Measurements from ENCODE around the gene PAPSS2.
"Not testable (repeated sequence)": the region's sequence is repeated elsewhere in the genome, so short reads cannot be mapped to it uniquely, and the experiment has no call there.

PAPSS2 gene

GRCh38 chr10:87643920-87644319, 15.8 kb upstream of the PAPSS2 start:
- no peak for DNase-seq

GRCh38 chr10:87644500-87644899, 15.2 kb upstream of the PAPSS2 start:
- not testable (repeated sequence) for DNase-seq

GRCh38 chr10:87646192-87646909, 13.3 kb upstream of the PAPSS2 start:
- no peak for DNase-seq

- DNase-seq = no peak
These were observed 12.7 kb upstream of the PAPSS2 start for GRCh38 chr10:87646935-87647334.

- DNase-seq = no peak
These were observed 8.7 kb upstream of the PAPSS2 start for GRCh38 chr10:87650838-87651589.

GRCh38 chr10:87651801-87652200, 7.9 kb upstream of the PAPSS2 start:
- no peak for DNase-seq

- no peak for DNase-seq
These were observed 7.4 kb upstream of the PAPSS2 start for GRCh38 chr10:87652261-87652660.

GRCh38 chr10:87654212-87654611, 5.5 kb upstream of the PAPSS2 start:
- DNase-seq = no peak

GRCh38 chr10:87656431-87657072, 3.1 kb upstream of the PAPSS2 start:
- peak in 1 of 2 donors; percentile 42 for DNase-seq

- DNase-seq = peak; percentile 7 to 46
These were observed 2.3 kb upstream of the PAPSS2 start for GRCh38 chr10:87657371-87657770.

GRCh38 chr10:87658321-87658795, 1.3 kb upstream of the PAPSS2 start:
- DNase-seq = no peak

- no peak for DNase-seq
These were observed 671 bp upstream of the PAPSS2 start for GRCh38 chr10:87658858-87659555.

GRCh38 chr10:87660484-87661133, 931 bp downstream of the PAPSS2 start:
- DNase-seq = no peak

GRCh38 chr10:87661861-87662785, 2.4 kb downstream of the PAPSS2 start:
- DNase-seq = no peak

- DNase-seq = no peak
These were observed 4.6 kb downstream of the PAPSS2 start for GRCh38 chr10:87664276-87664701.

- no peak for DNase-seq
These were observed 7.8 kb downstream of the PAPSS2 start for GRCh38 chr10:87667493-87667892.

- no peak for DNase-seq
These were observed 8.8 kb downstream of the PAPSS2 start for GRCh38 chr10:87668324-87669074.

- no peak for DNase-seq
These were observed 10.1 kb downstream of the PAPSS2 start for GRCh38 chr10:87669752-87670151.

GRCh38 chr10:87670586-87670985, 10.9 kb downstream of the PAPSS2 start:
- DNase-seq = no peak

GRCh38 chr10:87671139-87671815, 11.6 kb downstream of the PAPSS2 start:
- no peak for DNase-seq

All from CD4-positive, alpha-beta T cell treated with Interleukin-4 for 1 hour (primary cell).